HL-60 (cell line): ENCODE measurements around the gene PCSK2.

Experiments
- POLR2AphosphoS5 ChIP-seq: IDR thresholded peaks from 2 replicates; pipeline ENCODE4 v1.6.1; 2012; ENCODE audit warnings: low read depth
- TF ChIP-seq, protein P1 (sequence below): IDR thresholded peaks from one replicate; pipeline ENCODE4 v1.5.1; 2011; ENCODE audit warnings: low read length, control low read depth, inconsistent platforms; ENCODE audit not compliant: insufficient read depth
- TF ChIP-seq, protein P2 (sequence below): IDR thresholded peaks from 2 replicates; pipeline ENCODE4 v1.6.1; 2012; ENCODE audit warnings: low read depth; ENCODE audit not compliant: insufficient replicate concordance

DNA sequence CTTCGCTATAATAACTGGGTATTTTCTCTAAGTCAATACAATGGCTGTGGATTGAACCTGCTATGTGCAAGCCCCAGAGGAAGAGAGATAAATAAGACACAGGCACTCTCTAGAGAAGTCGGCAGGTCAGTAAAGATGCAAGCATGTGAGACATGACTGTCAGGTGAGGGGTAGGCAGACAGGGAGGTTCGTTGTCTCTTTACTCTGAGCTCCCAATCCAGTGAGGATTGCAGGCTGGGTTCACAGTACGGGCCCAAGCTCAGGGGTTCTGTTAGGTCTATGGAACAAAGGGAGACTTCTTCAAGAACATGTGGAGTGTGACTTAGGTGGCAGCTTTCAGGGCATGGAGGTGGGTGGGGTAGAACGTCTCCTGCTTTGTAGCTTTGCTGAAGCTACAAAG lies 147.2 kb downstream of the PCSK2 start:
- TF ChIP-seq, protein P1, sequence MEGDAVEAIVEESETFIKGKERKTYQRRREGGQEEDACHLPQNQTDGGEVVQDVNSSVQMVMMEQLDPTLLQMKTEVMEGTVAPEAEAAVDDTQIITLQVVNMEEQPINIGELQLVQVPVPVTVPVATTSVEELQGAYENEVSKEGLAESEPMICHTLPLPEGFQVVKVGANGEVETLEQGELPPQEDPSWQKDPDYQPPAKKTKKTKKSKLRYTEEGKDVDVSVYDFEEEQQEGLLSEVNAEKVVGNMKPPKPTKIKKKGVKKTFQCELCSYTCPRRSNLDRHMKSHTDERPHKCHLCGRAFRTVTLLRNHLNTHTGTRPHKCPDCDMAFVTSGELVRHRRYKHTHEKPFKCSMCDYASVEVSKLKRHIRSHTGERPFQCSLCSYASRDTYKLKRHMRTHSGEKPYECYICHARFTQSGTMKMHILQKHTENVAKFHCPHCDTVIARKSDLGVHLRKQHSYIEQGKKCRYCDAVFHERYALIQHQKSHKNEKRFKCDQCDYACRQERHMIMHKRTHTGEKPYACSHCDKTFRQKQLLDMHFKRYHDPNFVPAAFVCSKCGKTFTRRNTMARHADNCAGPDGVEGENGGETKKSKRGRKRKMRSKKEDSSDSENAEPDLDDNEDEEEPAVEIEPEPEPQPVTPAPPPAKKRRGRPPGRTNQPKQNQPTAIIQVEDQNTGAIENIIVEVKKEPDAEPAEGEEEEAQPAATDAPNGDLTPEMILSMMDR = no peak
- TF ChIP-seq, protein P2, sequence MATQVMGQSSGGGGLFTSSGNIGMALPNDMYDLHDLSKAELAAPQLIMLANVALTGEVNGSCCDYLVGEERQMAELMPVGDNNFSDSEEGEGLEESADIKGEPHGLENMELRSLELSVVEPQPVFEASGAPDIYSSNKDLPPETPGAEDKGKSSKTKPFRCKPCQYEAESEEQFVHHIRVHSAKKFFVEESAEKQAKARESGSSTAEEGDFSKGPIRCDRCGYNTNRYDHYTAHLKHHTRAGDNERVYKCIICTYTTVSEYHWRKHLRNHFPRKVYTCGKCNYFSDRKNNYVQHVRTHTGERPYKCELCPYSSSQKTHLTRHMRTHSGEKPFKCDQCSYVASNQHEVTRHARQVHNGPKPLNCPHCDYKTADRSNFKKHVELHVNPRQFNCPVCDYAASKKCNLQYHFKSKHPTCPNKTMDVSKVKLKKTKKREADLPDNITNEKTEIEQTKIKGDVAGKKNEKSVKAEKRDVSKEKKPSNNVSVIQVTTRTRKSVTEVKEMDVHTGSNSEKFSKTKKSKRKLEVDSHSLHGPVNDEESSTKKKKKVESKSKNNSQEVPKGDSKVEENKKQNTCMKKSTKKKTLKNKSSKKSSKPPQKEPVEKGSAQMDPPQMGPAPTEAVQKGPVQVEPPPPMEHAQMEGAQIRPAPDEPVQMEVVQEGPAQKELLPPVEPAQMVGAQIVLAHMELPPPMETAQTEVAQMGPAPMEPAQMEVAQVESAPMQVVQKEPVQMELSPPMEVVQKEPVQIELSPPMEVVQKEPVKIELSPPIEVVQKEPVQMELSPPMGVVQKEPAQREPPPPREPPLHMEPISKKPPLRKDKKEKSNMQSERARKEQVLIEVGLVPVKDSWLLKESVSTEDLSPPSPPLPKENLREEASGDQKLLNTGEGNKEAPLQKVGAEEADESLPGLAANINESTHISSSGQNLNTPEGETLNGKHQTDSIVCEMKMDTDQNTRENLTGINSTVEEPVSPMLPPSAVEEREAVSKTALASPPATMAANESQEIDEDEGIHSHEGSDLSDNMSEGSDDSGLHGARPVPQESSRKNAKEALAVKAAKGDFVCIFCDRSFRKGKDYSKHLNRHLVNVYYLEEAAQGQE = no peak
- no peak for TF ChIP-seq POLR2AphosphoS5
